Medulla oblongata (tissue), 1 donor: ENCODE results near the gene CCDC50.

Source experiments
- DNase-seq: peaks from one replicate; pipeline ENCODE4 v3.0.0-alpha.2; 2015; ENCODE audit errors: extremely low spot score

Gene CCDC50

GRCh38 chr3:191379446-191379845 is 50.3 kb downstream of the CCDC50 start:
- DNase-seq: no peak

GRCh38 chr3:191380001-191380400 is 50.8 kb downstream of the CCDC50 start:
- DNase-seq: no peak

GRCh38 chr3:191381303-191381702 is 52.1 kb downstream of the CCDC50 start:
- no peak for DNase-seq

GRCh38 chr3:191382661-191383060 is 53.5 kb downstream of the CCDC50 start:
- DNase-seq: no peak

GRCh38 chr3:191383124-191383523 is 53.9 kb downstream of the CCDC50 start:
- DNase-seq: no peak

- no peak for DNase-seq
These were observed 55.9 kb downstream of the CCDC50 start for GRCh38 chr3:191385101-191385500.

GRCh38 chr3:191387441-191388077 is 58.4 kb downstream of the CCDC50 start:
- no peak for DNase-seq

GRCh38 chr3:191388823-191389222 is 59.6 kb downstream of the CCDC50 start:
- DNase-seq: no peak

GRCh38 chr3:191390580-191390979 is 61.4 kb downstream of the CCDC50 start:
- DNase-seq: no peak

GRCh38 chr3:191391861-191392808 is 62.9 kb downstream of the CCDC50 start:
- DNase-seq: no peak

GRCh38 chr3:191393146-191393545 is 64.0 kb downstream of the CCDC50 start:
- DNase-seq: no peak

GRCh38 chr3:191397771-191398170 is 68.6 kb downstream of the CCDC50 start:
- DNase-seq: no peak

GRCh38 chr3:191398607-191399006 is 69.4 kb downstream of the CCDC50 start:
- DNase-seq: no peak

- no peak for DNase-seq
These were observed 70.7 kb downstream of the CCDC50 start for GRCh38 chr3:191399918-191400317.

- DNase-seq: no peak
These were observed 72.7 kb downstream of the CCDC50 start for GRCh38 chr3:191401775-191402357.

- no peak for DNase-seq
These were observed 80.7 kb downstream of the CCDC50 start for GRCh38 chr3:191409791-191410359.

GRCh38 chr3:191412759-191413158 is 83.6 kb downstream of the CCDC50 start:
- DNase-seq: no peak

- DNase-seq: no peak
These were observed 85.1 kb downstream of the CCDC50 start for GRCh38 chr3:191414286-191414685.

GRCh38 chr3:191414732-191415131 is 85.5 kb downstream of the CCDC50 start:
- DNase-seq: no peak

- no peak for DNase-seq
These were observed 86.4 kb downstream of the CCDC50 start for GRCh38 chr3:191415566-191415965.

- DNase-seq: no peak
These were observed 88.2 kb downstream of the CCDC50 start for GRCh38 chr3:191417457-191417729.

GRCh38 chr3:191420771-191421170 is 91.6 kb downstream of the CCDC50 start:
- DNase-seq: no peak

- DNase-seq: no peak
These were observed 95.7 kb downstream of the CCDC50 start for GRCh38 chr3:191424881-191425280.
